HCT116 (cell line): ENCODE results near the gene ABHD16B. TPM values are rescaled to one million over a fixed set of nuclear protein-coding genes. Genes with fewer than 3 reads are reported as not detected.
A peak's percentile ranks its signal among the peaks of the same experiment; 100 is the strongest.

Experiments
- ATAC-seq: fragments of 200-7000 bp; cut with Tn5 transposase; 2 replicates; pipeline ENCODE4 v1.9.1; 2020; ENCODE audit warnings: mild to moderate bottlenecking, moderate library complexity
- BruUV-seq: library from RNA; stranded (reverse); fragments of 400-500 nt; replicated peaks from 2 replicates; lab custom pipeline; 2021; lab: Mats Ljungman, UMichigan
- CTCF ChIA-PET: fragments of 300-600 bp; sonication (Branson Sonifier 250); formaldehyde crosslinking; loops from one replicate; lab custom pipeline; 2021; ENCODE audit warnings: antibody characterized with exemption; lab: Charles Lee
- POLR2A ChIA-PET: fragments of 300-600, 350-600 bp; sonication (Branson Sonifier 250); formaldehyde crosslinking; loops from one replicate; lab custom pipeline; 2021; ENCODE audit warnings: antibody characterized with exemption; lab: Charles Lee
- RAD21 ChIA-PET, 2 experiments: fragments of 300-600 bp; sonication (Branson Sonifier 250); formaldehyde crosslinking; loops; one replicate each; lab custom pipeline; 2023; ENCODE audit warnings: low total read pairs in 2 of 2; ENCODE audit not compliant: uncharacterized antibody in 2 of 2, unreplicated experiment in 2 of 2, low non-redundant PET in 1 of 2; lab: Charles Lee
- DNase-seq: peaks from one replicate; pipeline ENCODE4 v3.0.0-alpha.2; 2010; ENCODE audit warnings: low read depth, low spot score
- H2AFZ ChIP-seq: fragments of 200-600 bp; shearing (Covaris generic), sonication (generic); 2 replicates; pipeline ENCODE4 v1.6.1; 2017; ENCODE audit warnings: low read depth, mixed run types, mixed read lengths, antibody characterized with exemption, low read length; ENCODE audit not compliant: poor library complexity, severe bottlenecking
- H3K27ac ChIP-seq: 2 replicates; pipeline ENCODE4 v1.5.1; 2012; ENCODE audit warnings: low read depth, low read length
- H3K27me3 ChIP-seq: fragments of 200-600 bp; sonication (generic); 2 replicates; pipeline ENCODE4 v1.6.1; 2016; ENCODE audit warnings: mixed run types, low read length, mixed read lengths; ENCODE audit not compliant: insufficient read depth
- H3K36me3 ChIP-seq, 2 experiments: fragments of 200-500 bp in 1 of 2; fragments of 200-600 bp in 1 of 2; sonication (Bioruptor generic) in 1 of 2; sonication (generic) in 1 of 2; 2 replicates each; pipeline versions ENCODE4 v1.5.1 to v1.6.1; 2014 to 2016; ENCODE audit warnings: low read length in 2 of 2, inconsistent platforms in 1 of 2, mixed read lengths in 1 of 2, mixed run types in 1 of 2; ENCODE audit not compliant: insufficient read depth in 2 of 2, control insufficient read depth in 1 of 2
- H3K4me1 ChIP-seq, 2 experiments: fragments of 200-600 bp in 1 of 2; sonication (generic) in 1 of 2; 2 replicates each; pipeline versions ENCODE4 v1.5.1 to v1.6.1; 2012 to 2017; ENCODE audit warnings: low read length in 2 of 2, inconsistent platforms in 1 of 2, mild to moderate bottlenecking in 1 of 2, mixed read lengths in 1 of 2, mixed run types in 1 of 2, moderate library complexity in 1 of 2; ENCODE audit not compliant: insufficient read depth in 2 of 2, control insufficient read depth in 1 of 2
- H3K4me2 ChIP-seq: fragments of 200-600 bp; sonication (generic); 2 replicates; pipeline ENCODE4 v1.6.1; 2017; ENCODE audit warnings: mixed run types, low read length, mixed read lengths
- H3K4me3 ChIP-seq, 2 experiments: fragments of 200-600 bp in 1 of 2; sonication (generic) in 1 of 2; replicated peaks in 1 of 2; 2 replicates each; pipeline ENCODE4 v1.5.1; 2011 to 2016; ENCODE audit warnings: low read length in 2 of 2, control low read depth in 1 of 2, low read depth in 1 of 2, mild to moderate bottlenecking in 1 of 2, mixed read lengths in 1 of 2, mixed run types in 1 of 2
- H3K79me2 ChIP-seq: fragments of 200-600 bp; sonication (generic); 2 replicates; pipeline ENCODE4 v1.6.1; 2017; ENCODE audit warnings: mild to moderate bottlenecking, mixed run types, low read length, moderate library complexity, mixed read lengths; ENCODE audit not compliant: insufficient read depth
- H3K9ac ChIP-seq: fragments of 200-600 bp; sonication (generic); 2 replicates; pipeline ENCODE4 v1.6.1; 2016; ENCODE audit warnings: low read length, mixed read lengths
- H3K9me2 ChIP-seq: fragments of 200-600 bp; sonication (generic), shearing (Covaris generic); 2 replicates; pipeline ENCODE4 v1.6.1; 2017; ENCODE audit warnings: mixed run types, mild to moderate bottlenecking, moderate library complexity; ENCODE audit not compliant: insufficient read depth
- H3K9me3 ChIP-seq, 2 experiments: fragments of 200-500 bp in 1 of 2; fragments of 200-600 bp in 1 of 2; sonication (Bioruptor generic) in 1 of 2; sonication (generic) in 1 of 2; 2 replicates each; pipeline ENCODE4 v1.6.1; 2014 to 2017; ENCODE audit warnings: low read length in 2 of 2, mixed read lengths in 2 of 2, inconsistent platforms in 1 of 2, low read depth in 1 of 2, mild to moderate bottlenecking in 1 of 2, mixed run types in 1 of 2, moderate library complexity in 1 of 2; ENCODE audit not compliant: control insufficient read depth in 1 of 2, insufficient read depth in 1 of 2
- H4K20me1 ChIP-seq: fragments of 200-600 bp; sonication (generic), shearing (Covaris generic); 2 replicates; pipeline ENCODE4 v1.6.1; 2017; ENCODE audit warnings: mixed run types, mild to moderate bottlenecking, moderate library complexity; ENCODE audit not compliant: insufficient read depth
- CBX3 ChIP-seq: IDR thresholded peaks from 2 replicates; pipeline ENCODE4 v1.6.1; 2012; ENCODE audit warnings: low read depth
- CEBPB ChIP-seq: IDR thresholded peaks from 2 replicates; pipeline ENCODE4 v1.6.1; 2012; ENCODE audit warnings: low read depth
- EGR1 ChIP-seq: IDR thresholded peaks from 2 replicates; pipeline ENCODE4 v1.6.1; 2012; ENCODE audit warnings: low read depth
- ELF1 ChIP-seq: IDR thresholded peaks from 2 replicates; pipeline ENCODE4 v1.6.1; 2012; ENCODE audit warnings: low read depth, borderline replicate concordance
- EZH2phosphoT487 ChIP-seq: fragments of 200-600 bp; IDR thresholded peaks from 2 replicates; pipeline ENCODE4 v1.6.1; 2018; ENCODE audit warnings: antibody characterized with exemption, borderline replicate concordance
- FOSL1 ChIP-seq: IDR thresholded peaks from 2 replicates; pipeline ENCODE4 v1.6.1; 2012; ENCODE audit warnings: low read depth
- JUND ChIP-seq: IDR thresholded peaks from 2 replicates; pipeline ENCODE4 v1.6.1; 2012
- POLR2A ChIP-seq: IDR thresholded peaks from 2 replicates; pipeline ENCODE4 v1.7.0; 2011; ENCODE audit warnings: borderline replicate concordance; ENCODE audit not compliant: insufficient read depth, insufficient read length; ENCODE audit errors: extremely low read depth
- RAD21 ChIP-seq: IDR thresholded peaks from 2 replicates; pipeline ENCODE4 v1.6.1; 2012; ENCODE audit warnings: low read depth, mild to moderate bottlenecking
- SIN3A ChIP-seq: IDR thresholded peaks from 2 replicates; pipeline ENCODE4 v1.6.1; 2012; ENCODE audit warnings: low read depth
- SP1 ChIP-seq: IDR thresholded peaks from 2 replicates; pipeline ENCODE4 v1.6.1; 2012; ENCODE audit warnings: low read depth
- YY1 ChIP-seq: IDR thresholded peaks from 2 replicates; pipeline ENCODE4 v1.6.1; 2011; ENCODE audit warnings: low read length, low read depth, moderate library complexity, mild to moderate bottlenecking; ENCODE audit not compliant: insufficient replicate concordance; ENCODE audit errors: extremely low read depth
- ZFX ChIP-seq: fragments of 450-650 bp; IDR thresholded peaks from 2 replicates; pipeline ENCODE4 v1.6.1; 2017
- ZNF274 ChIP-seq: fragments of 200-500 bp; sonication (Bioruptor generic); IDR thresholded peaks from 2 replicates; pipeline ENCODE4 v1.6.1; 2014; ENCODE audit warnings: mild to moderate bottlenecking, low read depth, low read length, inconsistent platforms
- intact Hi-C: fragments of 100-400 bp; cut with micrococcal nuclease; formaldehyde crosslinking; loops from 2 replicates; pipeline ENCODE4 v1.10.0; 2022
- total RNA-seq: library from RNA; stranded (reverse); gene quantifications from one replicate; pipeline ENCODE4 v1.2.1, GENCODE V29; 2021; ENCODE audit not compliant: unreplicated experiment
- TF ChIP-seq, protein P1 (sequence below), 3 experiments: fragments of 200-600 bp in 1 of 3; sonication (generic) in 1 of 3; IDR thresholded peaks in 2 of 3; conservative IDR thresholded peaks in 1 of 3; 2 replicates each; pipeline ENCODE4 v1.5.1; 2012 to 2017; ENCODE audit warnings: low read depth in 2 of 3, low read length in 2 of 3, antibody characterized with exemption in 1 of 3, borderline replicate concordance in 1 of 3, control low read depth in 1 of 3, mild to moderate bottlenecking in 1 of 3, mixed read lengths in 1 of 3, mixed run types in 1 of 3, moderate library complexity in 1 of 3; ENCODE audit not compliant: insufficient read depth in 1 of 3
- TF ChIP-seq, protein P2 (sequence below): IDR thresholded peaks from 2 replicates; pipeline ENCODE4 v1.6.1; 2012
- TF ChIP-seq, protein P3 (sequence below): IDR thresholded peaks from 2 replicates; pipeline ENCODE4 v1.6.1; 2012
- TF ChIP-seq, protein P4 (sequence below): IDR thresholded peaks from 2 replicates; pipeline ENCODE4 v1.6.1; 2012; ENCODE audit warnings: low read depth

ABHD16B gene
- total RNA-seq, 1 experiment from 2014 or later = not detected

DNA sequence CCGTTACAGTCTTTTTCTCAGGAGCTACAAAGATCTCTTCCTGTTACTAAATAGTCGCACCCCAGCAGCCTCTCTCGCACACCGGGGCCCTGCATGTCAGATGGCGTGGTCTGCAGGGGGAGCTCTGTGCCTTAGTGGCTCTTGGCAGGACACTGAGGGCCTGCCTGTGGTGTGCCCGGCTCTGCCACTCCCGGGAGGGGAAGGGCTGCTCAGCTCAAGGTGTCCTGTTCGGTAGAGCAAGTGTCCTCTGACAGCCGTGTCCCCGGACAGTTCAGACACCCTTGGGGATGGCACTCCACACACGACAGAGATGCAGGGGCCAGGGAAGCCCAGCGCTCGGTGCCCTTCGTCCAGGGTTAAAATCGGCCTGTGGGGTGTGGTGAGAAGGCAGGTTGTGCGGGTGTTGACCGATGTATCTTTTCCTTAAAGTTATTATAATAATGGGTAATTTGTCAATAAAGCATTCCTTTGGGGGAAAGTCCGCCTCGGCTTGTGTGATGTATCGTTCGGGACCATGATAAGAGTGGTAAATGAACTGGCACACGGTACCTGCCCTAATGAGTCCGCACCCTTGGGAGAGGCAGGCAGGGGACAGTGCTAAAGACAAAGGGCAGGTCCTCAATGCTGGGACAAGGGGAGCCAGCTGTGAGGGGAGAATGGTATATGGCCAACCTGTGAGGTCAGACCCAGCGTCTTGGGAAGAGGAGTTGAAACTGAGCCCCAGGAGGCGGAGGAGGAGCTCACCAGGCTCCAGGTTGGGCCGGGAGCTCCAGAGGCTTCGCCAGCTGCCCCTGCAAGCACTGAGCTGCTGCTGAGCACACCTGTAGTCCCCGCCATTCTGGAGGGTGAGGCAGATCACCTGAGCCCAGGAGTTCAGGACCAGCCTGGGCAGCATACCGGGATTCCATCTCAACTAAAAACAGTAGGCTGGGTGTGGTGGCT is 30.0 kb downstream of the ABHD16B start:
- ChIA-PET CTCF (interaction anchor here (0.7 kb wide), 1 partner anchor 147 kb away, joined by 3 read pairs; no protein-coding TSS in a partner anchor), RAD21 (no interaction called here), POLR2A (no interaction called here)
- no peak overlapping the region for H2AFZ ChIP-seq
- peaks cover 40% of the 10 kb centered on the region for H3K79me2 ChIP-seq
- ATAC-seq (no peak), DNase-seq (no peak)
- no peaks in the 10 kb centered on the region for H3K9me3 ChIP-seq
- H3K4me2 ChIP-seq = no peak overlapping the region
- BruUV-seq = TSS peak; percentile 27
- TF ChIP-seq POLR2A = no peak
- no peak for TF ChIP-seq CEBPB
- TF ChIP-seq ELF1 = no peak
- TF ChIP-seq, protein P1, sequence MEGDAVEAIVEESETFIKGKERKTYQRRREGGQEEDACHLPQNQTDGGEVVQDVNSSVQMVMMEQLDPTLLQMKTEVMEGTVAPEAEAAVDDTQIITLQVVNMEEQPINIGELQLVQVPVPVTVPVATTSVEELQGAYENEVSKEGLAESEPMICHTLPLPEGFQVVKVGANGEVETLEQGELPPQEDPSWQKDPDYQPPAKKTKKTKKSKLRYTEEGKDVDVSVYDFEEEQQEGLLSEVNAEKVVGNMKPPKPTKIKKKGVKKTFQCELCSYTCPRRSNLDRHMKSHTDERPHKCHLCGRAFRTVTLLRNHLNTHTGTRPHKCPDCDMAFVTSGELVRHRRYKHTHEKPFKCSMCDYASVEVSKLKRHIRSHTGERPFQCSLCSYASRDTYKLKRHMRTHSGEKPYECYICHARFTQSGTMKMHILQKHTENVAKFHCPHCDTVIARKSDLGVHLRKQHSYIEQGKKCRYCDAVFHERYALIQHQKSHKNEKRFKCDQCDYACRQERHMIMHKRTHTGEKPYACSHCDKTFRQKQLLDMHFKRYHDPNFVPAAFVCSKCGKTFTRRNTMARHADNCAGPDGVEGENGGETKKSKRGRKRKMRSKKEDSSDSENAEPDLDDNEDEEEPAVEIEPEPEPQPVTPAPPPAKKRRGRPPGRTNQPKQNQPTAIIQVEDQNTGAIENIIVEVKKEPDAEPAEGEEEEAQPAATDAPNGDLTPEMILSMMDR (IDR thresholded peaks at IDR 0.05 in 2 of 3, conservative IDR thresholded peaks at IDR 0.05 in 1 of 3; ENCODE audit: borderline replicate concordance in 1 of 3, insufficient read depth in 1 of 3, low read depth in 2 of 3, low read length in 2 of 3) = no peak
- no peak for TF ChIP-seq EZH2phosphoT487
- no peak for TF ChIP-seq EGR1
- no peak for TF ChIP-seq SIN3A
- TF ChIP-seq ZNF274 = no peak
- TF ChIP-seq, protein P2, sequence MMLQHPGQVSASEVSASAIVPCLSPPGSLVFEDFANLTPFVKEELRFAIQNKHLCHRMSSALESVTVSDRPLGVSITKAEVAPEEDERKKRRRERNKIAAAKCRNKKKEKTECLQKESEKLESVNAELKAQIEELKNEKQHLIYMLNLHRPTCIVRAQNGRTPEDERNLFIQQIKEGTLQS = no peak
- TF ChIP-seq, protein P3, sequence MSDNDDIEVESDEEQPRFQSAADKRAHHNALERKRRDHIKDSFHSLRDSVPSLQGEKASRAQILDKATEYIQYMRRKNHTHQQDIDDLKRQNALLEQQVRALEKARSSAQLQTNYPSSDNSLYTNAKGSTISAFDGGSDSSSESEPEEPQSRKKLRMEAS = no peak
- TF ChIP-seq CBX3 = no peak
- no peak for TF ChIP-seq YY1
- TF ChIP-seq JUND = no peak
- TF ChIP-seq, protein P4, sequence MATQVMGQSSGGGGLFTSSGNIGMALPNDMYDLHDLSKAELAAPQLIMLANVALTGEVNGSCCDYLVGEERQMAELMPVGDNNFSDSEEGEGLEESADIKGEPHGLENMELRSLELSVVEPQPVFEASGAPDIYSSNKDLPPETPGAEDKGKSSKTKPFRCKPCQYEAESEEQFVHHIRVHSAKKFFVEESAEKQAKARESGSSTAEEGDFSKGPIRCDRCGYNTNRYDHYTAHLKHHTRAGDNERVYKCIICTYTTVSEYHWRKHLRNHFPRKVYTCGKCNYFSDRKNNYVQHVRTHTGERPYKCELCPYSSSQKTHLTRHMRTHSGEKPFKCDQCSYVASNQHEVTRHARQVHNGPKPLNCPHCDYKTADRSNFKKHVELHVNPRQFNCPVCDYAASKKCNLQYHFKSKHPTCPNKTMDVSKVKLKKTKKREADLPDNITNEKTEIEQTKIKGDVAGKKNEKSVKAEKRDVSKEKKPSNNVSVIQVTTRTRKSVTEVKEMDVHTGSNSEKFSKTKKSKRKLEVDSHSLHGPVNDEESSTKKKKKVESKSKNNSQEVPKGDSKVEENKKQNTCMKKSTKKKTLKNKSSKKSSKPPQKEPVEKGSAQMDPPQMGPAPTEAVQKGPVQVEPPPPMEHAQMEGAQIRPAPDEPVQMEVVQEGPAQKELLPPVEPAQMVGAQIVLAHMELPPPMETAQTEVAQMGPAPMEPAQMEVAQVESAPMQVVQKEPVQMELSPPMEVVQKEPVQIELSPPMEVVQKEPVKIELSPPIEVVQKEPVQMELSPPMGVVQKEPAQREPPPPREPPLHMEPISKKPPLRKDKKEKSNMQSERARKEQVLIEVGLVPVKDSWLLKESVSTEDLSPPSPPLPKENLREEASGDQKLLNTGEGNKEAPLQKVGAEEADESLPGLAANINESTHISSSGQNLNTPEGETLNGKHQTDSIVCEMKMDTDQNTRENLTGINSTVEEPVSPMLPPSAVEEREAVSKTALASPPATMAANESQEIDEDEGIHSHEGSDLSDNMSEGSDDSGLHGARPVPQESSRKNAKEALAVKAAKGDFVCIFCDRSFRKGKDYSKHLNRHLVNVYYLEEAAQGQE = no peak
- TF ChIP-seq FOSL1 = no peak
- no peak for TF ChIP-seq RAD21
- TF ChIP-seq ZFX = no peak
- no peak for TF ChIP-seq SP1
- H3K27ac ChIP-seq = no peak overlapping the region; the same call in 1 of the 2 replicates
- H3K4me3 ChIP-seq = no peak overlapping the region
- H3K36me3 ChIP-seq = peaks cover 18 to 44% of the 10 kb centered on the region in 2 experiments; a peak in 3 of 4 replicates
- peaks cover 8 to 20% of the 10 kb centered on the region in 2 experiments; a peak in 3 of 4 replicates for H3K4me1 ChIP-seq
- no peak overlapping the region for H3K9ac ChIP-seq
- intact Hi-C loops = no loop called here
- H3K9me2 ChIP-seq = no peaks in the 10 kb centered on the region
- peaks cover 8% of the 10 kb centered on the region; the same call in 1 of the 2 replicates for H4K20me1 ChIP-seq
- no peaks in the 10 kb centered on the region for H3K27me3 ChIP-seq
